Cardiac muscle cell (in vitro differentiated cells and primary cell): ENCODE measurements around the gene ACOT13. TPM values are rescaled to one million over a fixed set of nuclear protein-coding genes. Genes with fewer than 3 reads are reported as not detected.

Experiments used
- DNase-seq, 2 donors: peaks; one replicate each; pipeline versions ENCODE4 v3.0.0 to v3.0.0-alpha.2; 2010 to 2017; ENCODE audit warnings: low read depth in 1 of 2, low spot score in 1 of 2
- H3K27ac ChIP-seq: fragments of 200-600 bp; sonication (generic); 2 replicates; pipeline ENCODE4 v1.5.1; 2016
- H3K27me3 ChIP-seq: fragments of 200-600 bp; sonication (generic); 2 replicates; pipeline ENCODE4 v1.6.0; 2016; ENCODE audit warnings: control low read depth
- H3K36me3 ChIP-seq: fragments of 200-600 bp; sonication (generic); 2 replicates; pipeline ENCODE4 v1.5.1; 2016; ENCODE audit warnings: control low read depth
- H3K4me1 ChIP-seq: fragments of 200-600 bp; sonication (generic); 2 replicates; pipeline ENCODE4 v1.8.1; 2017; ENCODE audit warnings: low read depth, mild to moderate bottlenecking, mixed run types
- H3K4me3 ChIP-seq: fragments of 200-600 bp; sonication (generic); 2 replicates; pipeline ENCODE4 v1.5.1; 2016; ENCODE audit warnings: mild to moderate bottlenecking
- H3K9me3 ChIP-seq: fragments of 200-600 bp; sonication (generic); 2 replicates; pipeline ENCODE4 v1.5.1; 2017; ENCODE audit warnings: low read depth, mild to moderate bottlenecking, control low read depth
- polyA plus RNA-seq: library from polyadenylated mRNA; unstranded; fragments of >200 nt; fragmentation: Nextera tagmentation; extraction: Ambion mirVana; gene quantifications from 2 replicates; pipeline ENCODE4 v1.2.1, GENCODE V29; 2016
- total RNA-seq: library from RNA; depleted of rRNA; stranded (reverse); fragments of >200 nt; gene quantifications from 2 replicates; pipeline ENCODE4 v1.2.3, GENCODE V29; 2016
- TF ChIP-seq, protein P1 (sequence below): IDR thresholded peaks from 2 replicates; pipeline ENCODE4 v1.5.1; 2012; ENCODE audit warnings: low read depth, mild to moderate bottlenecking, low read length

ACOT13 gene
- total and polyA plus RNA-seq, 2 experiments from 2014 or later: 30.7 to 127 TPM

- TF ChIP-seq, protein P1, sequence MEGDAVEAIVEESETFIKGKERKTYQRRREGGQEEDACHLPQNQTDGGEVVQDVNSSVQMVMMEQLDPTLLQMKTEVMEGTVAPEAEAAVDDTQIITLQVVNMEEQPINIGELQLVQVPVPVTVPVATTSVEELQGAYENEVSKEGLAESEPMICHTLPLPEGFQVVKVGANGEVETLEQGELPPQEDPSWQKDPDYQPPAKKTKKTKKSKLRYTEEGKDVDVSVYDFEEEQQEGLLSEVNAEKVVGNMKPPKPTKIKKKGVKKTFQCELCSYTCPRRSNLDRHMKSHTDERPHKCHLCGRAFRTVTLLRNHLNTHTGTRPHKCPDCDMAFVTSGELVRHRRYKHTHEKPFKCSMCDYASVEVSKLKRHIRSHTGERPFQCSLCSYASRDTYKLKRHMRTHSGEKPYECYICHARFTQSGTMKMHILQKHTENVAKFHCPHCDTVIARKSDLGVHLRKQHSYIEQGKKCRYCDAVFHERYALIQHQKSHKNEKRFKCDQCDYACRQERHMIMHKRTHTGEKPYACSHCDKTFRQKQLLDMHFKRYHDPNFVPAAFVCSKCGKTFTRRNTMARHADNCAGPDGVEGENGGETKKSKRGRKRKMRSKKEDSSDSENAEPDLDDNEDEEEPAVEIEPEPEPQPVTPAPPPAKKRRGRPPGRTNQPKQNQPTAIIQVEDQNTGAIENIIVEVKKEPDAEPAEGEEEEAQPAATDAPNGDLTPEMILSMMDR: no peak
- Histone ChIP-seq H3K4me3 (no peak overlapping the region), H3K27me3 (peaks cover 19% of the 10 kb centered on the region), H3K36me3 (no peaks in the 10 kb centered on the region), H3K9me3 (no peaks in the 10 kb centered on the region), H3K27ac (no peak overlapping the region), H3K4me1 (peaks cover 7% of the 10 kb centered on the region)
- DNase-seq: no peak
Observed at GRCh38 chr6:24643920-24644319, 23.0 kb upstream of the ACOT13 start.

GRCh38 chr6:24644377-24644776 is 22.5 kb upstream of the ACOT13 start:
- H3K27me3 ChIP-seq: peaks cover 19% of the 10 kb centered on the region
- TF ChIP-seq, protein P1: no peak
- no peak overlapping the region for H3K4me3 ChIP-seq
- DNase-seq: no peak
- H3K9me3 ChIP-seq: no peaks in the 10 kb centered on the region
- H3K4me1 ChIP-seq: peaks cover 7% of the 10 kb centered on the region
- no peak overlapping the region for H3K27ac ChIP-seq
- no peaks in the 10 kb centered on the region for H3K36me3 ChIP-seq

GRCh38 chr6:24646771-24647170 is 20.1 kb upstream of the ACOT13 start:
- Histone ChIP-seq H3K27ac (no peak overlapping the region), H3K4me3 (peak overlapping the region; percentile 91), H3K36me3 (peaks cover 13% of the 10 kb centered on the region), H3K9me3 (no peaks in the 10 kb centered on the region), H3K4me1 (peaks cover 18% of the 10 kb centered on the region), H3K27me3 (peaks cover 19% of the 10 kb centered on the region)
- DNase-seq: peak in 1 of 2 donors; percentile 18
- TF ChIP-seq, protein P1: no peak

DNA sequence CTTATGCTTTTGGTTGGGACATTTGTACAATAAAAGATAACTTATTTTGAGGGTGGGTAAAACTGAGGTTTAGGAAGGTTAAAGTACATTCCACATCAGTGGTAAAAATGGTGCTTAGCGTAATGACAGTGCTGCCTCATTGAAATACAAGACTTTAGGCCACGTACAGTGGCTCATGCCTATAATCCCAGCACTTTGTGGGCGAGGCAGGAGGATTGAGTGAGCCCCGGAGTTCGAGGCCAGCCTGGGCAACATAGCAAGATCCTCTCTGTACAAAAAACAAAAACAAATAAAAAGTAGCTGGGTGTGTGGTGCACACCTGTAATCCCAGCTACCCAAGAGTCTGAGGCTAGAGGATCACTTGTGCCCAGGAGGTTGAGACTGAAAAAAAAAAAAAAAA is 18.6 kb upstream of the ACOT13 start:
- Histone ChIP-seq H3K27me3 (peaks cover 19% of the 10 kb centered on the region), H3K9me3 (no peaks in the 10 kb centered on the region), H3K4me3 (no peak overlapping the region), H3K36me3 (peaks cover 20% of the 10 kb centered on the region), H3K27ac (no peak overlapping the region), H3K4me1 (peaks cover 18% of the 10 kb centered on the region)
- DNase-seq: no peak
- TF ChIP-seq, protein P1: no peak

DNA sequence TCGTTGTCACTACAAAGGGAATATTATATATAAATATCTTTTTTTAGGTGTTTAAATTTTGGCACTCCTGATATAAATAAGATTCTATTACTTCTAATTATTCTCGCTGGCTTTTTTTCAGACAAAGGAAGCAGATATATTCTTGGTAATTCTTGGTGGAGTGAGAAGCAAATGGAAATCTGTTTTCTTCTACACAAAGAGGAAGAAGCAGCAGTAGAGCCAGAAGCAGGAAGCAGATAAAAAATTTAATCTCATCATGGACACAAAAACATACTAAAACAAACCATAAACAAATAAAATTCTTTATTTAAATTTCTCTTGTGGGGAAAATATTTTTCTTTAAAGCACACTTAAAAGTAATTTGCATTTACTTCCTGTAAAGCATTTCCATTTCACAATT is 17.2 kb upstream of the ACOT13 start:
- Histone ChIP-seq H3K36me3 (peaks cover 32% of the 10 kb centered on the region), H3K9me3 (no peaks in the 10 kb centered on the region), H3K4me3 (no peak overlapping the region), H3K27me3 (peaks cover 6% of the 10 kb centered on the region), H3K4me1 (peaks cover 18% of the 10 kb centered on the region), H3K27ac (no peak overlapping the region)
- no peak for DNase-seq
- TF ChIP-seq, protein P1: no peak

GRCh38 chr6:24650365-24650764 is 16.5 kb upstream of the ACOT13 start:
- Histone ChIP-seq H3K27me3 (no peaks in the 10 kb centered on the region), H3K9me3 (no peaks in the 10 kb centered on the region), H3K4me3 (no peak overlapping the region), H3K27ac (peak overlapping the region; percentile 64), H3K4me1 (peaks cover 21% of the 10 kb centered on the region), H3K36me3 (peaks cover 32% of the 10 kb centered on the region)
- TF ChIP-seq, protein P1: no peak
- DNase-seq: no peak
